Measurements from ENCODE around the gene TBKBP1.

Gene TBKBP1

GRCh38 chr17:47664624-47664941, 29.4 kb upstream of the TBKBP1 start:
- DNase-seq (ENCODE audit: low spot score): no peak
- in situ Hi-C loops (cut with MboI; ENCODE audit: low pct_unique_long_range_greater_than_20kb, low sequenced_read_pairs, unreplicated experiment): no loop called here
- TF ChIP-seq CTCF (IDR thresholded peaks at IDR 0.05; ENCODE audit: extremely low read depth, insufficient read depth, missing control alignments): no peak

- no peak for DNase-seq (ENCODE audit: low spot score)
- in situ Hi-C loops (cut with MboI; ENCODE audit: low pct_unique_long_range_greater_than_20kb, low sequenced_read_pairs, unreplicated experiment): no loop called here
- TF ChIP-seq CTCF (IDR thresholded peaks at IDR 0.05; ENCODE audit: extremely low read depth, insufficient read depth, missing control alignments): no peak
These were observed 28.3 kb upstream of the TBKBP1 start for GRCh38 chr17:47665655-47666054.

- no peak for TF ChIP-seq CTCF (IDR thresholded peaks at IDR 0.05; ENCODE audit: extremely low read depth, insufficient read depth, missing control alignments)
- in situ Hi-C loops (cut with MboI; ENCODE audit: low pct_unique_long_range_greater_than_20kb, low sequenced_read_pairs, unreplicated experiment): no loop called here
- no peak for DNase-seq (ENCODE audit: low spot score)
These were observed 24.9 kb upstream of the TBKBP1 start for GRCh38 chr17:47669081-47669480.

GRCh38 chr17:47670064-47670463, 23.9 kb upstream of the TBKBP1 start:
- in situ Hi-C loops (cut with MboI; ENCODE audit: low pct_unique_long_range_greater_than_20kb, low sequenced_read_pairs, unreplicated experiment): no loop called here
- TF ChIP-seq CTCF (IDR thresholded peaks at IDR 0.05; ENCODE audit: extremely low read depth, insufficient read depth, missing control alignments): no peak
- DNase-seq (ENCODE audit: low spot score): no peak

- no peak for TF ChIP-seq CTCF (IDR thresholded peaks at IDR 0.05; ENCODE audit: extremely low read depth, insufficient read depth, missing control alignments)
- in situ Hi-C loops (cut with MboI; ENCODE audit: low pct_unique_long_range_greater_than_20kb, low sequenced_read_pairs, unreplicated experiment): no loop called here
- DNase-seq (ENCODE audit: low spot score): no peak
These were observed 19.5 kb upstream of the TBKBP1 start for GRCh38 chr17:47674499-47674898.

- in situ Hi-C loops (cut with MboI; ENCODE audit: low pct_unique_long_range_greater_than_20kb, low sequenced_read_pairs, unreplicated experiment): no loop called here
- no peak for TF ChIP-seq CTCF (IDR thresholded peaks at IDR 0.05; ENCODE audit: extremely low read depth, insufficient read depth, missing control alignments)
- DNase-seq (ENCODE audit: low spot score): no peak
These were observed 18.4 kb upstream of the TBKBP1 start for GRCh38 chr17:47675380-47676198.

- TF ChIP-seq CTCF (IDR thresholded peaks at IDR 0.05; ENCODE audit: extremely low read depth, insufficient read depth, missing control alignments): no peak
- DNase-seq (ENCODE audit: low spot score): no peak
- in situ Hi-C loops (cut with MboI; ENCODE audit: low pct_unique_long_range_greater_than_20kb, low sequenced_read_pairs, unreplicated experiment): no loop called here
These were observed 17.8 kb upstream of the TBKBP1 start for GRCh38 chr17:47676199-47676472.

All from GM13977 (cell line).